GM19023 (cell line): ENCODE data around the gene REV3L.

Experiments
- ATAC-seq: cut with Tn5 transposase; IDR thresholded peaks from one replicate; pipeline ENCODE4 v1.9.1; 2021; ENCODE audit warnings: mild to moderate bottlenecking, moderate library complexity; ENCODE audit not compliant: unreplicated experiment

REV3L gene

DNA sequence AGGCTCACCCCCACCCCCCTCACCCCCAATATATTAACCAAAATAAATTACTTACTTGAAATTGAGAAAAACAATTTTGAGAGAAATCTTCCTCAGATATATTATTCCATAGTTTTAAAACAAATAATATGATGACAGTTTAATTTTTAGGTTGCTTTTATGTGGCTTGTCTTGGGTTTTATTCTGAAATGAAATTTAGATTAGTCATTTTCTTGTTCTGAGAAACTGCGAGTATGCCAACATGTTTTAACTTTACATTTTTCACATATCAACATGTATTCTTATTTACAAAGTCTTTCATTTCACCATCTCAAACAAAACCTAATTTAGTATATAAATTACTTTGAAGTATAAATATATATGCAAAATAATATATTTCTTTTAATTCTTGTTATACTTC is 11.1 kb downstream of the REV3L start:
- no peak for ATAC-seq

DNA sequence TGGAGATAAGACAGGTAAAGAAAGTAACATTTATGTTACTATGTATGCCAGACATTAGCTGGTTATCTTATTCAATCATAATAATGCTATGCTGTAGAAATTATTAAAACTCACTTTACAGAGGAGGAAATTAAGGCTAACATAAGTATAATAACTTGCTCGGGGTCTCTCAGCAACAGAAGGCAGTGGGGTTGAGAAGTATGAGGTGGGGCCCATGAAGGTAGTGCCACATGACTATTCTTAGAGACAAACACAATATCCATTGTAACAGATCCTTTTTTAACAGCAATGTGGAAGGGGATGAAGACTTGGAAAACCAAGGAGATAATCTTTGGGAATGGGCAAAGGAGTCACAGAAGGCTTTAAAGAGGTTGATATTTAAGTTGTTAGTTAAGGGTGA is 11.5 kb downstream of the REV3L start:
- no peak for ATAC-seq

DNA sequence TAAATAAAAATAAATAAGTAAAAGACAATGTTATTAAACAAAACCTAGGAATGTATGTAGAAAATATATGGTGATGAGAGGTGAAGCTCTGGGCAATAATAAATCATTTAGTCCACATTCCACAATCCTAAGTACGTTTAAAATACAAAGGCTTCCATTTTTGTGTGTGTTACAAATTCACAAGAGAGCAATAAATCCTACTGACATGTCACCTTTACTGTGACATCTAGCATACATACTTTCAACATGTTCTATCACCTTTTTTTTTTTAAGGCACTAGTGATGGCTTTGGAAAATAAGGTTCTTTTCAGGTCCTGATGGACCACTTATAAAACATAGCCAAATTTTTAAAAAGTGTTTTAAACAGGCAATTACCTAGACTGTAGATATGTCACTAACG is 12.0 kb downstream of the REV3L start:
- no peak for ATAC-seq

DNA sequence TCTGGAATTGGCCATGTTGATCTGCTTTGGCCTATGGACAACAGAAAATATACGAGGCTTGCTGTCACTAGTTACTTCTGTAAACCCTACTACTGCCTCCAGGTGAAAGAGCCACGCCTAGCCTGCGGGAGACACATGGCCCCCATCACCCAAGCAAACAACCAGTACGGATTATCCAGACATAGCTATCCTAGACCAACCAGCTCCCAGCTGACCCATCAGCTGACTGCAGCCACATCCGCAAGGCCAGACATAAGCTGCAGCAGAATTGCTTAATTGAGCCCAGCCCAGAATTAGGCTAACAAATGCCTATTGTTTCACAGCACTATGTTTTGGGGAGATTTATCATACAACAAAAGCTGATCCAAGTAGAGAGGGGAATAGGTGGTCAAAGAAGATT is 13.5 kb downstream of the REV3L start:
- no peak for ATAC-seq

GRCh38 chr6:111468329-111469012 is 14.5 kb downstream of the REV3L start:
- ATAC-seq = no peak

DNA sequence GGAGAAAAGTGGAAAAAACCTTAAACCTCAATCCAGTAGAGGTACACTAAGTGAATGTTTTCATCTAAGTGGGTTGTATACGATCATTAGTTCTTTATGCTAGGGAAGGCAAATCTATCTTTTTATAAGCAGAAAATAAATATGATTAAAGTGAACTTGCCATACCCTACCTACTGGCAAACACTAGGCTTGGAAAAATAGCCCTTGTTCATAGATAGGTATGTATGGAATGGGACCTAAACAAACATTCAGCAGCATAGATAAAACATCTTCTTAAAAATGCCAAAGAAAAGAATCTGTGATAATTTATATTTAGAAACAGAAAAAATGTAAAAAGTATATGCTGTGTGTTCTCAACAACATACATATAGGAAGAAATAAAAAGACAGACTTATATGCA is 18.8 kb downstream of the REV3L start:
- ATAC-seq = no peak

DNA sequence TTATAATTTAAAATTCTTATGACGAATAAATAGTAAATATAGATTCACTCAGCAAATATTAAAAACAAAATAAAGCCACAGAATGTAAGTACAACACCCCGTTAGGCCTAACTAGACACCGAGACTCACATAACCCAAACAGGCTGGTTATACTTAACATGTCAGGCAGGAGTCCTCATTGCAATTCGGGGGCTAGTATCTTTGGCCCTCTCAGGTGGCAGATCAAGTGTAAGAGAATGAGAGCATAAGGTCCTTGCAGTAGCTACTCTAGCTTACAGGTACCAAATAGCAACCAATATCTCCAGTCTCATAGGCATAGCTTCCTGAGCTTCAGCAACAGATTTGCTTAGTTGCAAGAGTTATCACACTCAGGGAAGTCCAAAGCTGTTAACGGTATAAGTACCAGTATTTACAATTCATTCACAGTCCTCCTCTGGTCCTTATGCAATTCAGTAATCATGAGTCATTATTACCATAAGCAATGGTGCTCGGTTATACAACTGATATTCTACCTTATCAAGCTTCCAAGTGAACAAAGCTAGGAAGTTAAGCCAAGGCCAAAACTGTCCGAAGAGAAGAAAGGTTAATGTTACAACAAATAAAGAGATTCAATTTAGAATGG is 20.1 kb downstream of the REV3L start:
- ATAC-seq = no peak

DNA sequence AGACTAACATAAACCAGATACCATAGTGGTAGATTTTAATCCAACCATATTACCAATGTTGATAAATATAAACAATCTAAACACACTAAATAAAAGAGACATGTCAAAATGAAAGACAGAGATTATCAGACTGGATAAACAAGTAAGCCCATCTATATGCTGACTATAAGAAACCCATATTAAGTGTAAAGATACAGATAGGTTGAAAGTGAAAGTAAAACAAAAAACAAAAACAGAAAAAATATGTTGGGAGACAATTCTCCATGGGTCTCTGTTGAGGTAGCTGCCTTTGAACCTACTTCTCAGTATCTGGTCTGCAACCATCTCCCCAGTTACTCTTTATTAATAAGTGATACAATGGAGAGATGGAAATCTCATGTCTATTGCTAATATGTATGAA is 21.2 kb downstream of the REV3L start:
- no peak for ATAC-seq

- ATAC-seq = no peak
Observed at GRCh38 chr6:111458670-111459232, 24.3 kb downstream of the REV3L start.

GRCh38 chr6:111456208-111456607 is 26.8 kb downstream of the REV3L start:
- no peak for ATAC-seq

GRCh38 chr6:111450636-111451035 is 32.4 kb downstream of the REV3L start:
- no peak for ATAC-seq

- ATAC-seq = no peak
Observed at GRCh38 chr6:111450087-111450486, 32.9 kb downstream of the REV3L start.

GRCh38 chr6:111449129-111449528 is 33.9 kb downstream of the REV3L start:
- ATAC-seq = no peak

- no peak for ATAC-seq
Observed at GRCh38 chr6:111447051-111447450, 36.0 kb downstream of the REV3L start.

GRCh38 chr6:111445861-111446267 is 37.2 kb downstream of the REV3L start:
- ATAC-seq = no peak

- ATAC-seq = no peak
Observed at GRCh38 chr6:111444794-111445193, 38.2 kb downstream of the REV3L start.

DNA sequence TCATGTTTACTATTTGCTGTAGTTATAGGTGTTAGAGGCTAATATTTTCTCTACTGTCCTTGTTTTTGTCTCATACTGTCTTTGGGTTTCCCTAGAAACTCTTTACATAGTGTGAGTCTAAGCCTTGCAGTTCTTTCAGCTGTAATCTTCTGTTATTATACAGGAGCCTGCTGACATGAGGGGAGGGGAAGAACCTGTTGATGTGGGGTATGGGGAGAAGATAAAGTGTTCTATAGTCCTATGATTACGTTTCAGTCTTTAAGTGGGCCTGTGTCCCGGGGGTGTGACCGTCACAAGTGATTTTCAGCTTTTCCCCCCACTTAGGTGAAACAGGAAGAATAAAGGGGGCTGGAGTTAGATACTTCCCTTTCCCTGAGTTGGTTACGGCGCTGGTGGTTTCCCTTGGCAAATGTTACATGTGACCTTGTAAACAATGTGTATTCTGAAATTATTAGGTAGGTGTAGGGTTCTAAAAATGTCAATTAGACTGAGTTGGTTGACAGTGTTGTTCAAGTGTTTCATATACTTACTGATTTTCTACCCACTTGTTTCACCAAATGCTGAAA is 41.3 kb downstream of the REV3L start:
- no peak for ATAC-seq

GRCh38 chr6:111439171-111439570 is 43.8 kb downstream of the REV3L start:
- no peak for ATAC-seq

DNA sequence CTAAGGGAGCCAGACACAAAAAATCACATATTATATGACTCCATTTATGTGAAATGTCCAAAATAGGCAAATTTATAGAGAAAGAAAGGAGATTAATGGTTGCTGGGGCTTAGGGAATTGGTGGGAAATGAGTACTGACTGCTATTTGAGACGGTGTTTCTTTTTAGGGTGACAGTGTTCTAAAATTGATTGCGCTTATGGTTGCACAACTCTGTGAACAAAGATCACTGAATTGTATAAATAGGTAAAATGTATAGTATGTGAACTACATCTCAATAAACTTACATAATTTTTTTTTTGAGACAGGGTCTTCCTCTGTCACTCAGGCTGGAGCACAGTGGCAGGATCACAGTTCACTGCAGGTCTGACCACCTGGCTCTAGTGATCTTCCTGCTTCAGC is 45.4 kb downstream of the REV3L start:
- ATAC-seq = no peak

DNA sequence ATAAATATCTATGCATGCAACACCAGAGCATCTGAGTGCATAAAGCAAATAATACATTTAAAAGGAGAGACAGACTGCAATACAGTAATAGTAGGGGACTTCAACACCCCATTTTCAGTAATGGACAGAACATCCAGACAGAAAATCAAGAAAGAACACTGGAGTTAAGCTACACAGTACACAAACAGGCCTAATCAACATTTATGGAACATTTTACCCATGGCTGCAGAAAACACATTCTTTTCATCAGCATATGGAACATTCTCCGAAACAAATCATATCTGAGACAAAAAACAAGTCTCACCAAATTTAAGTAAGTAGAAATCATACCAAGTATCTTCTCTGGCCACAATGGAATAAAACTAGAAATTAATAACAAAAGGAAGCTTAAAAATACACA is 50.5 kb downstream of the REV3L start:
- ATAC-seq = no peak

DNA sequence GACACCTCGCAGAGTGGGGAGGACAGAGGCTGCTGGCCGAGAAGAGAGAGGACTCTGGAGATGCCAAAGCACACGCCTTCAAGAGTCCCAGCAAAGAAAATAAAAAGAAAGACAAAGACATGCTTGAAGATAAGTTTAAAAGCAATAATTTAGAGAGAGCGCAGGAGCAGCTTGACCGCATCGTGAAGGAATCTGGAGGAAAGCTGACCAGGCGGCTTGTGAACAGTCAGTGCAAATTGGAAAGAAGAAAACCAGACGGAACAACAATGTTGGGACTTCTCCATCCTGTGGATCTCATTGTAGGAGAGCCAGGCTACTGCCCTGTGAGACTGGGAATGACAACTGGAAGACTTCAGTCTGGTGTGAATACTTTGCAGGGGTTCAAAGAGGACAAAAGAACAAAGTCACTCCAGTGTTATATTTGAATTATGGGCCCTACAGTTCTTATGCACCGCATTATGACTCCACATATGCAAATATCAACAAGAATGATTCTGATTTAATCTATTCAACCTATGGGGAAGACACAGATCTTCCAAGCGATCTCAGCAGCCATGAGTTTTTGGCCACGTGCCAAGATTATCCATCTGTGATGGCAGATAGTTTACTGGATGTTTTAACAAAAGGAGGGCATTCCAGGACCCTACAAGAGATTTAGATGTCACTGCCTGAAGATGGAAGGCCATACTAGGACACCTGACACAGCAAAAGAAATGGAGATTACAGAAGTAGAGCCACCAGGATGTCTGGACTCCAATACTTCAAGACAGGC is 52.2 kb downstream of the REV3L start:
- no peak for ATAC-seq

DNA sequence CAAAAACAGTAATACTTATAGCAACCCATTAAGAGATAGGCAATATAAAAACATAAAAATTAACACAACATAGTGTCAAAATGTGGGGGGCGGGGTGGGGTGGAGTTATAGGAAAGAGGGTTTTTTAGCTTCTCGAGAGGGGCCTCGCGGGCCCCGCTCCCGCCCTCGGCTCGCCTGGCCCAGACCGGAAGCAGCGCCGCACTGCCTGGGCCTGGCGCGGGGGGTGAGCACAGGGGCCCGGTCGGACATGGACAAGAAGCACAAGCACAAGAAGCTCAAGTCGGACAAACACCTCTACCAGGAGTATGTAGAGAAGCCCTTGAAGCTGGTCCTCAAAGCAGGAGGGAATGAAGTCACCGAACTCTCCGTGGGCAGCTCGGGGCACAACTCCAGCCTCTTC is 53.4 kb downstream of the REV3L start:
- no peak for ATAC-seq
